CD4-positive, alpha-beta memory T cell (primary cell): ENCODE results near the gene COL6A5. TPM values are rescaled to one million over a fixed set of nuclear protein-coding genes. Genes with fewer than 3 reads are reported as not detected.
"Not testable (repeated sequence)": the region's sequence is repeated elsewhere in the genome, so short reads cannot be mapped to it uniquely, and the experiment has no call there.

Experiments
- CTCF ChIA-PET: fragments of 350-600 bp; sonication (Branson Sonifier 250); formaldehyde crosslinking; loops from one replicate; lab custom pipeline; 2021; ENCODE audit warnings: inconsistent platforms; ENCODE audit not compliant: partially characterized antibody; lab: Charles Lee
- POLR2A ChIA-PET: fragments of 350-600 bp; sonication (Branson Sonifier 250); formaldehyde crosslinking; loops from one replicate; lab custom pipeline; 2021; ENCODE audit not compliant: partially characterized antibody; lab: Charles Lee
- DNase-seq, 5 donors: peaks; one replicate each; pipeline versions ENCODE4 v3.0.0 to v3.0.0-alpha.2; 2020 to 2022; ENCODE audit warnings: mixed read lengths in 1 of 5
- H3K27ac ChIP-seq: one replicate; pipeline ENCODE4 v1.7.0; 2013; ENCODE audit warnings: low read depth, low read length
- H3K27me3 ChIP-seq: 2 replicates; pipeline ENCODE4 v1.7.0; 2013; ENCODE audit warnings: mild to moderate bottlenecking, low read length, moderate library complexity; ENCODE audit not compliant: insufficient read depth
- H3K36me3 ChIP-seq: 2 replicates; pipeline ENCODE4 v1.7.0; 2013; ENCODE audit warnings: mild to moderate bottlenecking, low read length, moderate library complexity; ENCODE audit not compliant: insufficient read depth
- H3K4me1 ChIP-seq: 2 replicates; pipeline ENCODE4 v1.7.0; 2013; ENCODE audit warnings: mild to moderate bottlenecking, low read length, moderate library complexity; ENCODE audit not compliant: insufficient read depth
- H3K4me3 ChIP-seq, 2 donors: one replicate each; pipeline ENCODE4 v1.7.0; 2013; ENCODE audit warnings: low read length in 2 of 2, mild to moderate bottlenecking in 1 of 2
- H3K9me3 ChIP-seq, 2 donors: one replicate each; pipeline ENCODE4 v1.7.0; 2013; ENCODE audit warnings: low read length in 2 of 2, control low read depth in 1 of 2; ENCODE audit not compliant: control insufficient read depth in 1 of 2
- H3K27ac Mint-ChIP-seq, 7 donors: one replicate each; pipeline ENCODE4 v1.8.0; 2020 to 2021; ENCODE audit warnings: mixed read lengths in 7 of 7, mild to moderate bottlenecking in 6 of 7, inconsistent platforms in 3 of 7, moderate library complexity in 3 of 7
- H3K27me3 Mint-ChIP-seq, 2 donors: one replicate each; pipeline ENCODE4 v1.8.0; 2020 to 2021; ENCODE audit warnings: mixed read lengths in 2 of 2
- H3K36me3 Mint-ChIP-seq, 2 donors: one replicate each; pipeline ENCODE4 v1.8.0; 2020 to 2021; ENCODE audit warnings: mixed read lengths in 2 of 2, inconsistent platforms in 1 of 2, mild to moderate bottlenecking in 1 of 2
- H3K4me1 Mint-ChIP-seq, 4 donors: one replicate each; pipeline ENCODE4 v1.8.0; 2020 to 2021; ENCODE audit warnings: mixed read lengths in 4 of 4, mild to moderate bottlenecking in 1 of 4
- H3K4me3 Mint-ChIP-seq, 8 donors: one replicate each; pipeline ENCODE4 v1.8.0; 2020 to 2021; ENCODE audit warnings: mixed read lengths in 8 of 8, mild to moderate bottlenecking in 7 of 8, moderate library complexity in 6 of 8, inconsistent platforms in 3 of 8
- H3K9me3 Mint-ChIP-seq, 8 donors: one replicate each; pipeline ENCODE4 v1.8.0; 2020 to 2021; ENCODE audit warnings: mixed read lengths in 8 of 8, mild to moderate bottlenecking in 5 of 8, inconsistent platforms in 3 of 8, moderate library complexity in 1 of 8
- intact Hi-C: fragments of 100-400 bp; cut with micrococcal nuclease; formaldehyde crosslinking; loops from one replicate; pipeline ENCODE4 v1.15.1; 2023
- polyA plus RNA-seq, 2 donors: library from polyadenylated mRNA; unstranded; fragments of 300-500 nt; fragmentation: Illumina TruSeq; gene quantifications; one replicate each; pipeline ENCODE4 v1.2.3, GENCODE V29; 2021
- total RNA-seq, 2 experiments: library from RNA; stranded (reverse); gene quantifications; one replicate each; pipeline ENCODE4 v1.2.3, GENCODE V29; 2021

The COL6A5 gene
- total and polyA plus RNA-seq, 4 experiments from 2014 or later, result not detected

GRCh38 chr3:130340766-130341165 is 4.7 kb upstream of the COL6A5 start:
- no peak for DNase-seq
- POLR2A ChIA-PET, result no interaction called here
- H3K4me1 Mint-ChIP-seq, result no peaks in the 10 kb centered on the region
- H3K27ac ChIP-seq, result no peak overlapping the region
- no peaks in the 10 kb centered on the region for H3K9me3 ChIP-seq
- intact Hi-C loops, result no loop called here
- CTCF ChIA-PET, result no interaction called here
- H3K27me3 ChIP-seq, result no peaks in the 10 kb centered on the region
- H3K27ac Mint-ChIP-seq, result no peak overlapping the region
- no peaks in the 10 kb centered on the region for H3K36me3 ChIP-seq
- no peak overlapping the region for H3K4me3 ChIP-seq
- no peaks in the 10 kb centered on the region for H3K4me1 ChIP-seq
- H3K9me3 Mint-ChIP-seq, result peaks cover 2 to 30% (median 16%) of the 10 kb centered on the region in 8 donors
- no peak overlapping the region for H3K4me3 Mint-ChIP-seq
- H3K36me3 Mint-ChIP-seq, result no peaks in the 10 kb centered on the region
- H3K27me3 Mint-ChIP-seq, result peaks cover 5 to 12% of the 10 kb centered on the region in 2 donors

GRCh38 chr3:130341388-130341787 is 4.1 kb upstream of the COL6A5 start:
- ChIA-PET POLR2A (no interaction called here), CTCF (no interaction called here)
- intact Hi-C loops, result no loop called here
- no peak overlapping the region for H3K4me3 ChIP-seq
- no peak for DNase-seq
- no peak overlapping the region for H3K27ac ChIP-seq
- peaks cover 6% of the 10 kb centered on the region for H3K27me3 ChIP-seq
- Mint-ChIP-seq H3K27ac (no peak overlapping the region), H3K4me1 (no peaks in the 10 kb centered on the region), H3K9me3 (peaks cover 2 to 24% (median 15%) of the 10 kb centered on the region in 8 donors), H3K36me3 (no peaks in the 10 kb centered on the region), H3K27me3 (peaks cover 7 to 12% of the 10 kb centered on the region in 2 donors), H3K4me3 (no peak overlapping the region)
- H3K36me3 ChIP-seq, result no peaks in the 10 kb centered on the region
- no peaks in the 10 kb centered on the region for H3K4me1 ChIP-seq
- H3K9me3 ChIP-seq, result no peaks in the 10 kb centered on the region

- Mint-ChIP-seq H3K4me3 (no peak overlapping the region), H3K27ac (no peak overlapping the region), H3K4me1 (no peaks in the 10 kb centered on the region), H3K36me3 (no peaks in the 10 kb centered on the region), H3K9me3 (peaks cover 2 to 19% (median 13%) of the 10 kb centered on the region in 8 donors), H3K27me3 (peaks cover 9 to 17% of the 10 kb centered on the region in 2 donors)
- ChIA-PET POLR2A (no interaction called here), CTCF (no interaction called here)
- H3K4me1 ChIP-seq, result no peaks in the 10 kb centered on the region
- no peak overlapping the region for H3K27ac ChIP-seq
- no peak for DNase-seq
- intact Hi-C loops, result no loop called here
- no peak overlapping the region for H3K4me3 ChIP-seq
- H3K9me3 ChIP-seq, result no peaks in the 10 kb centered on the region
- no peaks in the 10 kb centered on the region for H3K36me3 ChIP-seq
- H3K27me3 ChIP-seq, result peaks cover 6% of the 10 kb centered on the region
Observed at GRCh38 chr3:130341882-130342281, 3.6 kb upstream of the COL6A5 start.

DNA sequence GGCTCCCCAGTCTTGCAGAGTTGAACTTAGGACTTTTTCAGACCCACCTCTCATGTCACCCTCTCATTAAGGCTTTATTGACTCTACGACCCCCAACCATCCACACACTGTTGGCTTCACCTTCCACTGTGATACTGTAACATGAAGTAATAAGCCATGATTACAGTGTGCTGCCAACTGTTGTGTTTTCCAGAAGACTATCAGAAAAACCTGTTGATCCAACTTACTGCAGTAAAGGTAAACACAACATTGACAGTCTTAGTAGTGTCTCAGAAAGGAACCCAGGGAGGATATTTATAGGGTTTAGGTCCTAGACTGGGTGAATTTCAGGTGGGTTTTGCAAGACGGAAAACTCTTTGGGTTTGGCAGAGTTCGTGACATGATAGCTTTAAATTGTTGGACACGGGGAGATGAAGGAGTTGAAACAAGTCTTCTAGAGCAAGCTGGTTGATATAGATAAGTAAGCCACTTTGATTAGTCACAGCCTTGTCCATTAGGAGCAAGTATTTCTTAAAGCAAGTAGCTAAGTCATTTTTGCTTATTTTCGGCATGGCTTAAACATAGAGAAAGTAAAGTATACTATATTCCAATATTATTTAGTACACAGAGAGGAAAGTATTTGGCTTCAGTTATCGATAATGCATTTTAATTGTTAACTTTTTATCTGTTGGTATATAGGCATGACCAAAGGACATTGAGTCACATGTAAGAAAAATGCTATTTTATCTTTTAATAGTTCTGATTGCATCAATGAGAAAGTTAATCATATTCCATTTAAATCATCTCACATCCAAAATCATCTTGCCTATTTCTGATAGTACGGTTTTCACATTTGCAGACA is 2.4 kb upstream of the COL6A5 start:
- Mint-ChIP-seq H3K27ac (no peak overlapping the region), H3K4me3 (no peak overlapping the region), H3K9me3 (peaks cover under 1 to 13% (median 6%) of the 10 kb centered on the region in 8 donors), H3K4me1 (no peaks in the 10 kb centered on the region), H3K36me3 (no peaks in the 10 kb centered on the region), H3K27me3 (peaks cover 10 to 21% of the 10 kb centered on the region in 2 donors)
- Histone ChIP-seq H3K4me1 (no peaks in the 10 kb centered on the region), H3K9me3 (no peaks in the 10 kb centered on the region), H3K27ac (no peak overlapping the region), H3K36me3 (no peaks in the 10 kb centered on the region), H3K4me3 (no peak overlapping the region), H3K27me3 (peaks cover 6% of the 10 kb centered on the region)
- no peak for DNase-seq
- POLR2A ChIA-PET, result no interaction called here
- intact Hi-C loops, result no loop called here
- CTCF ChIA-PET, result no interaction called here

DNA sequence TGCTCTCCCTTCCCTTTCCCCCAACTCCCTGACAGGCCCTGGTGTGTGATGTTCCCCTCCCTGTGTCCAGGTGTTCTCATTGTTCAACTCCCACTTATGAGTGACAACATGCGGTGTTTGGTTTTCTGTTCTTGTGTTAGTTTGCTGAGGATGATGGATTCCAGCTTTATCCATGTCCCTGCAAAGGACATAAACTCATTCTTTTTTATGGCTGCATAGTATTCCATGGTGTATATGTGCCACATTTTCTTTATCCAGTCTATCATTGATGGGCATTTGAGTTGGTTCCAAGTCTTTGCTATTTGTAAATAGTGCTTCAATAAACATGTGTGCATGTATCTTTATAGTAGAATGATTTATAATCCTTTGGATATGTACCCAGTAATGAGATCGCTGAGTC is 2.8 kb downstream of the COL6A5 start:
- H3K4me3 Mint-ChIP-seq, H3K27ac Mint-ChIP-seq, POLR2A ChIA-PET, DNase-seq, H3K4me3 ChIP-seq, H3K4me1 ChIP-seq, H3K4me1 Mint-ChIP-seq, H3K36me3 ChIP-seq, CTCF ChIA-PET, H3K9me3 ChIP-seq, H3K36me3 Mint-ChIP-seq, H3K27me3 ChIP-seq, intact Hi-C loops, H3K27ac ChIP-seq: not testable (repeated sequence)
- Mint-ChIP-seq H3K27me3 (peaks cover 12 to 21% of the 10 kb centered on the region in 2 donors), H3K9me3 (peaks cover 0 to 13% (median 4%) of the 10 kb centered on the region in 8 donors)

GRCh38 chr3:130354430-130354829 is 9.0 kb downstream of the COL6A5 start:
- CTCF ChIA-PET, result no interaction called here
- no peak for DNase-seq
- H3K4me1 Mint-ChIP-seq, result no peaks in the 10 kb centered on the region
- H3K27me3 Mint-ChIP-seq, result peaks cover 0 to 3% of the 10 kb centered on the region in 2 donors
- H3K36me3 Mint-ChIP-seq, result no peaks in the 10 kb centered on the region
- no peak overlapping the region for H3K27ac ChIP-seq
- intact Hi-C loops, result no loop called here
- H3K36me3 ChIP-seq, result no peaks in the 10 kb centered on the region
- H3K4me3 Mint-ChIP-seq, result no peak overlapping the region
- no peaks in the 10 kb centered on the region for H3K4me1 ChIP-seq
- H3K27me3 ChIP-seq, result no peaks in the 10 kb centered on the region
- POLR2A ChIA-PET, result no interaction called here
- H3K4me3 ChIP-seq, result no peak overlapping the region
- H3K9me3 Mint-ChIP-seq, result peaks cover 0 to 7% (median 3%) of the 10 kb centered on the region in 8 donors
- no peak overlapping the region for H3K27ac Mint-ChIP-seq
- no peaks in the 10 kb centered on the region for H3K9me3 ChIP-seq

- Histone ChIP-seq H3K4me3 (no peak overlapping the region), H3K27me3 (no peaks in the 10 kb centered on the region), H3K9me3 (no peaks in the 10 kb centered on the region), H3K4me1 (no peaks in the 10 kb centered on the region), H3K36me3 (no peaks in the 10 kb centered on the region), H3K27ac (no peak overlapping the region)
- Mint-ChIP-seq H3K27me3 (peaks cover 6 to 12% of the 10 kb centered on the region in 2 donors), H3K27ac (no peak overlapping the region), H3K36me3 (no peaks in the 10 kb centered on the region), H3K9me3 (peaks cover 0 to 4% (median 0%) of the 10 kb centered on the region in 8 donors), H3K4me3 (no peak overlapping the region), H3K4me1 (no peaks in the 10 kb centered on the region)
- no peak for DNase-seq
- intact Hi-C loops, result no loop called here
- ChIA-PET CTCF (no interaction called here), POLR2A (no interaction called here)
Observed at GRCh38 chr3:130374033-130374432, 28.6 kb downstream of the COL6A5 start.
